Lower lobe of right lung (tissue), 2 donors: Measurements from ENCODE around the gene HES1. TPM values are rescaled to one million over a fixed set of nuclear protein-coding genes. Genes with fewer than 3 reads are reported as not detected.

Source experiments
- ATAC-seq, 2 donors: fragments of 200-7000 bp; cut with Tn5 transposase; one replicate each; pipeline ENCODE4 v1.9.1; 2020 to 2022; ENCODE audit warnings: mild to moderate bottlenecking in 2 of 2, moderate library complexity in 2 of 2
- DNase-seq: peaks from one replicate; pipeline ENCODE4 v3.0.0-alpha.2; 2020
- H3K27ac ChIP-seq: fragments of 200-600 bp; one replicate; pipeline ENCODE4 v1.8.0; 2022
- H3K27me3 ChIP-seq: fragments of 200-600 bp; one replicate; pipeline ENCODE4 v1.8.0; 2022; ENCODE audit warnings: low read depth
- H3K36me3 ChIP-seq: fragments of 200-600 bp; one replicate; pipeline ENCODE4 v1.8.0; 2022; ENCODE audit warnings: mild to moderate bottlenecking
- H3K4me1 ChIP-seq: fragments of 200-600 bp; one replicate; pipeline ENCODE4 v1.8.0; 2022
- H3K4me3 ChIP-seq: fragments of 200-600 bp; one replicate; pipeline ENCODE4 v1.8.0; 2022; ENCODE audit warnings: mild to moderate bottlenecking
- H3K9me3 ChIP-seq: fragments of 200-600 bp; one replicate; pipeline ENCODE4 v1.8.0; 2022
- CTCF ChIP-seq: fragments of 200-600 bp; IDR thresholded peaks from one replicate; pipeline ENCODE4 v1.8.0; 2022; ENCODE audit warnings: antibody characterized with exemption, mild to moderate bottlenecking
- intact Hi-C: fragments of 100-400 bp; cut with DNase I; formaldehyde crosslinking; loops from one replicate; pipeline ENCODE4 v1.11.0; 2022
- total RNA-seq: library from RNA; stranded (reverse); fragmentation: NEBNext Ultra II Directional; extraction: Animal tissue kit (Norgen Biotek cat#: 25700); gene quantifications from one replicate; pipeline ENCODE4 v1.2.1, GENCODE V29; 2021
- donor health status: DM: no; HTN: yes; CAD: no; lungs with severe emphysema.

Gene HES1
- total RNA-seq, 1 donor from 2014 or later, result 29.5 TPM

- DNase-seq (peak; percentile 86), ATAC-seq (peak; percentile 2 to 4)
- Histone ChIP-seq H3K9me3 (no peaks in the 10 kb centered on the region), H3K27me3 (peaks cover 4% of the 10 kb centered on the region), H3K4me3 (peak overlapping the region; percentile 72), H3K36me3 (no peaks in the 10 kb centered on the region), H3K4me1 (peaks cover 63% of the 10 kb centered on the region), H3K27ac (peak overlapping the region; percentile 92)
- intact Hi-C loops, result loop anchor here (10.0 kb wide), 1 partner anchor 353 kb away; no protein-coding TSS in a partner anchor
- TF ChIP-seq CTCF, result peak; percentile 28
Observed at GRCh38 chr3:194137506-194138474, 1.8 kb downstream of the HES1 start.

DNA sequence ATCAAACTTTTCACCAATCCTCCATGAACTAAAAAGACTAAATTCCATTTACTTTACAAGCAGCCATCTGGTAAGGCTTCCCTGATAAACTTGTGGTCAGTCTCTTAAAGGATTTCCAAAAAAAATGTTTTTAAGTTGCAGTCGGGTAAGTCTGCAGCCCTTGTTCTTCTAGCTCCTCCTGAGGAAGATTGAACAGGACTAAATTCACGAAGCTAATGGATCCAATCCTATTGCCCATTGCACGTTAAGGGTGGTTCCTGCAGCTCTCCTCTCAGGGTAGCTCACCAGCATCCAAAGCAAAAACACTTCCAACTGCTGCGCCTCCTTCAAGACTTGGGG lies 2.8 kb downstream of the HES1 start:
- Histone ChIP-seq H3K27me3 (peaks cover 4% of the 10 kb centered on the region), H3K4me3 (peak overlapping the region; percentile 72), H3K9me3 (no peaks in the 10 kb centered on the region), H3K4me1 (peaks cover 57% of the 10 kb centered on the region), H3K36me3 (no peaks in the 10 kb centered on the region), H3K27ac (peak overlapping the region; percentile 92)
- intact Hi-C loops, result loop anchor here (10.0 kb wide), 1 partner anchor 354 kb away; no protein-coding TSS in a partner anchor
- no peak for ATAC-seq
- DNase-seq, result no peak
- no peak for TF ChIP-seq CTCF

- DNase-seq (no peak), ATAC-seq (no peak)
- no peak for TF ChIP-seq CTCF
- Histone ChIP-seq H3K27me3 (peaks cover 4% of the 10 kb centered on the region), H3K27ac (peak overlapping the region; percentile 92), H3K4me1 (peaks cover 55% of the 10 kb centered on the region), H3K36me3 (no peaks in the 10 kb centered on the region), H3K9me3 (no peaks in the 10 kb centered on the region), H3K4me3 (peak overlapping the region; percentile 72)
- intact Hi-C loops, result loop anchor here (10.0 kb wide), 1 partner anchor 354 kb away; no protein-coding TSS in a partner anchor
Observed at GRCh38 chr3:194139071-194139813, 3.3 kb downstream of the HES1 start.

GRCh38 chr3:194139814-194140391 lies 4.0 kb downstream of the HES1 start:
- H3K4me3 ChIP-seq, result peak overlapping the region; percentile 72
- H3K27me3 ChIP-seq, result peaks cover 4% of the 10 kb centered on the region
- no peak for ATAC-seq
- intact Hi-C loops, result loop anchor here (10.0 kb wide), 2 partner anchors 175 to 355 kb away; no protein-coding TSS in a partner anchor
- DNase-seq, result no peak
- H3K4me1 ChIP-seq, result peaks cover 55% of the 10 kb centered on the region
- no peak for TF ChIP-seq CTCF
- no peaks in the 10 kb centered on the region for H3K9me3 ChIP-seq
- H3K27ac ChIP-seq, result peak overlapping the region; percentile 95
- no peaks in the 10 kb centered on the region for H3K36me3 ChIP-seq
